DND-41 (cell line): Measurements from ENCODE around the gene CACNG8.
A peak's percentile ranks its signal among the peaks of the same experiment; 100 is the strongest.

Experiments used
- CTCF ChIP-seq: IDR thresholded peaks from 2 replicates; pipeline ENCODE4 v1.5.1; 2012; ENCODE audit warnings: borderline replicate concordance, low read length, moderate library complexity, mild to moderate bottlenecking; ENCODE audit not compliant: poor library complexity, severe bottlenecking; ENCODE audit errors: extremely low read depth
- EZH2 ChIP-seq: IDR thresholded peaks from 3 replicates; pipeline ENCODE4 v1.6.1; 2012; ENCODE audit warnings: borderline replicate concordance, low read depth, mild to moderate bottlenecking, moderate library complexity, low read length, inconsistent platforms; ENCODE audit not compliant: severe bottlenecking

- TF ChIP-seq CTCF (peak; percentile 36), EZH2 (no peak)
Measured at GRCh38 chr19:53947624-53948023, 15.1 kb upstream of the CACNG8 start.
